Measurements from ENCODE around the gene TMEM72. TPM values are rescaled to one million over a fixed set of nuclear protein-coding genes. Genes with fewer than 3 reads are reported as not detected.
A peak's percentile ranks its signal among the peaks of the same experiment; 100 is the strongest.

The TMEM72 gene
- total RNA-seq, 1 experiment from 2014 or later = not detected

DNA sequence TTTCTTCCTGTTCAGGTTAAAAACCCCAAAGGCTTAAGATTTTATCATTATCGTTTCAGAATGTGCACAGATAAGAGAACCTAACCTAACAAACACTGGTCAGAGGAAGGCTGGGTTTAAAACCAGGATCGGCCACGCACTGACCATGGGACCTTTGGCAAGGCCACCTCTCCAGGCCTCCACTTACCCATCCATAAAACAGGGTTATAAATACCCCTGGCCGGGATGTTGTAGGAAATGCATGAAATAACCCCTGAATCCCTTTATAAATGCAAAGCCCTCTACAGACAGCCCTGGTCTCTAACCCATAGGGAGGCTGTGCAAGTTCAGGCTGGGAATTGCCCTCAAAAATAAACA lies 67.1 kb downstream of the TMEM72 start:
- peak overlapping the region; percentile 43 to 56 for H3K4me3 ChIP-seq (replicated peaks in 1 of 2; ENCODE audit: low read depth in 1 of 2, low read length in 2 of 2)
- TF ChIP-seq FOSL1 (IDR thresholded peaks at IDR 0.05; ENCODE audit: low read depth) (no peak), SIN3A (IDR thresholded peaks at IDR 0.05; ENCODE audit: low read depth) (no peak), ZFX (IDR thresholded peaks at IDR 0.05) (no peak), ZNF274 (IDR thresholded peaks at IDR 0.05; ENCODE audit: low read depth, low read length) (no peak), SRF (IDR thresholded peaks at IDR 0.05; ENCODE audit: low read depth) (no peak), JUND (IDR thresholded peaks at IDR 0.05) (no peak), SP1 (IDR thresholded peaks at IDR 0.05; ENCODE audit: low read depth) (no peak), EZH2phosphoT487 (IDR thresholded peaks at IDR 0.05; ENCODE audit: borderline replicate concordance) (no peak), TCF7L2 (IDR thresholded peaks at IDR 0.05; ENCODE audit: borderline replicate concordance, extremely low read depth, insufficient read depth, insufficient read length) (no peak), ELF1 (IDR thresholded peaks at IDR 0.05; ENCODE audit: borderline replicate concordance, low read depth) (no peak), CEBPB (IDR thresholded peaks at IDR 0.05; ENCODE audit: low read depth) (no peak), RAD21 (IDR thresholded peaks at IDR 0.05; ENCODE audit: low read depth) (no peak), EZH2 (IDR thresholded peaks at IDR 0.05) (no peak), POLR2AphosphoS5 (IDR thresholded peaks at IDR 0.05; ENCODE audit: low read depth, low read length) (no peak)
- TF ChIP-seq, protein P1, sequence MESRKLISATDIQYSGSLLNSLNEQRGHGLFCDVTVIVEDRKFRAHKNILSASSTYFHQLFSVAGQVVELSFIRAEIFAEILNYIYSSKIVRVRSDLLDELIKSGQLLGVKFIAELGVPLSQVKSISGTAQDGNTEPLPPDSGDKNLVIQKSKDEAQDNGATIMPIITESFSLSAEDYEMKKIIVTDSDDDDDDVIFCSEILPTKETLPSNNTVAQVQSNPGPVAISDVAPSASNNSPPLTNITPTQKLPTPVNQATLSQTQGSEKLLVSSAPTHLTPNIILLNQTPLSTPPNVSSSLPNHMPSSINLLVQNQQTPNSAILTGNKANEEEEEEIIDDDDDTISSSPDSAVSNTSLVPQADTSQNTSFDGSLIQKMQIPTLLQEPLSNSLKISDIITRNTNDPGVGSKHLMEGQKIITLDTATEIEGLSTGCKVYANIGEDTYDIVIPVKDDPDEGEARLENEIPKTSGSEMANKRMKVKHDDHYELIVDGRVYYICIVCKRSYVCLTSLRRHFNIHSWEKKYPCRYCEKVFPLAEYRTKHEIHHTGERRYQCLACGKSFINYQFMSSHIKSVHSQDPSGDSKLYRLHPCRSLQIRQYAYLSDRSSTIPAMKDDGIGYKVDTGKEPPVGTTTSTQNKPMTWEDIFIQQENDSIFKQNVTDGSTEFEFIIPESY (IDR thresholded peaks at IDR 0.05; ENCODE audit: extremely low read depth, insufficient replicate concordance, low read length) = no peak
- TF ChIP-seq, protein P2, sequence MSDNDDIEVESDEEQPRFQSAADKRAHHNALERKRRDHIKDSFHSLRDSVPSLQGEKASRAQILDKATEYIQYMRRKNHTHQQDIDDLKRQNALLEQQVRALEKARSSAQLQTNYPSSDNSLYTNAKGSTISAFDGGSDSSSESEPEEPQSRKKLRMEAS (IDR thresholded peaks at IDR 0.05) = no peak
- TF ChIP-seq, protein P3, sequence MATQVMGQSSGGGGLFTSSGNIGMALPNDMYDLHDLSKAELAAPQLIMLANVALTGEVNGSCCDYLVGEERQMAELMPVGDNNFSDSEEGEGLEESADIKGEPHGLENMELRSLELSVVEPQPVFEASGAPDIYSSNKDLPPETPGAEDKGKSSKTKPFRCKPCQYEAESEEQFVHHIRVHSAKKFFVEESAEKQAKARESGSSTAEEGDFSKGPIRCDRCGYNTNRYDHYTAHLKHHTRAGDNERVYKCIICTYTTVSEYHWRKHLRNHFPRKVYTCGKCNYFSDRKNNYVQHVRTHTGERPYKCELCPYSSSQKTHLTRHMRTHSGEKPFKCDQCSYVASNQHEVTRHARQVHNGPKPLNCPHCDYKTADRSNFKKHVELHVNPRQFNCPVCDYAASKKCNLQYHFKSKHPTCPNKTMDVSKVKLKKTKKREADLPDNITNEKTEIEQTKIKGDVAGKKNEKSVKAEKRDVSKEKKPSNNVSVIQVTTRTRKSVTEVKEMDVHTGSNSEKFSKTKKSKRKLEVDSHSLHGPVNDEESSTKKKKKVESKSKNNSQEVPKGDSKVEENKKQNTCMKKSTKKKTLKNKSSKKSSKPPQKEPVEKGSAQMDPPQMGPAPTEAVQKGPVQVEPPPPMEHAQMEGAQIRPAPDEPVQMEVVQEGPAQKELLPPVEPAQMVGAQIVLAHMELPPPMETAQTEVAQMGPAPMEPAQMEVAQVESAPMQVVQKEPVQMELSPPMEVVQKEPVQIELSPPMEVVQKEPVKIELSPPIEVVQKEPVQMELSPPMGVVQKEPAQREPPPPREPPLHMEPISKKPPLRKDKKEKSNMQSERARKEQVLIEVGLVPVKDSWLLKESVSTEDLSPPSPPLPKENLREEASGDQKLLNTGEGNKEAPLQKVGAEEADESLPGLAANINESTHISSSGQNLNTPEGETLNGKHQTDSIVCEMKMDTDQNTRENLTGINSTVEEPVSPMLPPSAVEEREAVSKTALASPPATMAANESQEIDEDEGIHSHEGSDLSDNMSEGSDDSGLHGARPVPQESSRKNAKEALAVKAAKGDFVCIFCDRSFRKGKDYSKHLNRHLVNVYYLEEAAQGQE (IDR thresholded peaks at IDR 0.05; ENCODE audit: low read depth) = no peak
- TF ChIP-seq, protein P4, sequence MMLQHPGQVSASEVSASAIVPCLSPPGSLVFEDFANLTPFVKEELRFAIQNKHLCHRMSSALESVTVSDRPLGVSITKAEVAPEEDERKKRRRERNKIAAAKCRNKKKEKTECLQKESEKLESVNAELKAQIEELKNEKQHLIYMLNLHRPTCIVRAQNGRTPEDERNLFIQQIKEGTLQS (IDR thresholded peaks at IDR 0.05) = no peak
- TF ChIP-seq, protein P5, sequence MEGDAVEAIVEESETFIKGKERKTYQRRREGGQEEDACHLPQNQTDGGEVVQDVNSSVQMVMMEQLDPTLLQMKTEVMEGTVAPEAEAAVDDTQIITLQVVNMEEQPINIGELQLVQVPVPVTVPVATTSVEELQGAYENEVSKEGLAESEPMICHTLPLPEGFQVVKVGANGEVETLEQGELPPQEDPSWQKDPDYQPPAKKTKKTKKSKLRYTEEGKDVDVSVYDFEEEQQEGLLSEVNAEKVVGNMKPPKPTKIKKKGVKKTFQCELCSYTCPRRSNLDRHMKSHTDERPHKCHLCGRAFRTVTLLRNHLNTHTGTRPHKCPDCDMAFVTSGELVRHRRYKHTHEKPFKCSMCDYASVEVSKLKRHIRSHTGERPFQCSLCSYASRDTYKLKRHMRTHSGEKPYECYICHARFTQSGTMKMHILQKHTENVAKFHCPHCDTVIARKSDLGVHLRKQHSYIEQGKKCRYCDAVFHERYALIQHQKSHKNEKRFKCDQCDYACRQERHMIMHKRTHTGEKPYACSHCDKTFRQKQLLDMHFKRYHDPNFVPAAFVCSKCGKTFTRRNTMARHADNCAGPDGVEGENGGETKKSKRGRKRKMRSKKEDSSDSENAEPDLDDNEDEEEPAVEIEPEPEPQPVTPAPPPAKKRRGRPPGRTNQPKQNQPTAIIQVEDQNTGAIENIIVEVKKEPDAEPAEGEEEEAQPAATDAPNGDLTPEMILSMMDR (IDR thresholded peaks at IDR 0.05 in 2 of 3, conservative IDR thresholded peaks at IDR 0.05 in 1 of 3; ENCODE audit: borderline replicate concordance in 1 of 3, insufficient read depth in 1 of 3, low read depth in 2 of 3, low read length in 2 of 3) = no peak
- no peak overlapping the region for H2AFZ ChIP-seq (ENCODE audit: low read depth, low read length, poor library complexity, severe bottlenecking)
- BruUV-seq (replicated peaks) = TSS peak; percentile 88
- H3K4me1 ChIP-seq (ENCODE audit: control insufficient read depth in 1 of 2, insufficient read depth in 2 of 2, low read length in 2 of 2) = peaks cover 57 to 75% of the 10 kb centered on the region in 2 experiments
- peak overlapping the region; percentile 65 for H3K9ac ChIP-seq (ENCODE audit: low read length)
- ATAC-seq (no peak), DNase-seq (ENCODE audit: low read depth, low spot score) (no peak)
- H3K9me3 ChIP-seq (ENCODE audit: control insufficient read depth in 1 of 2, insufficient read depth in 1 of 2, low read depth in 1 of 2, low read length in 2 of 2) = no peaks in the 10 kb centered on the region
- no peaks in the 10 kb centered on the region for H4K20me1 ChIP-seq (ENCODE audit: insufficient read depth)
- no peaks in the 10 kb centered on the region for H3K27me3 ChIP-seq (ENCODE audit: insufficient read depth, low read length)
- H3K9me2 ChIP-seq (ENCODE audit: insufficient read depth) = no peaks in the 10 kb centered on the region
- H3K27ac ChIP-seq (ENCODE audit: low read depth, low read length) = peak overlapping the region; percentile 63; the same call in 1 of the 2 replicates
- no peaks in the 10 kb centered on the region for H3K36me3 ChIP-seq (ENCODE audit: control insufficient read depth in 1 of 2, insufficient read depth in 2 of 2, low read length in 2 of 2)
- intact Hi-C loops (cut with micrococcal nuclease) = loop anchor here (1.0 kb wide), 1 partner anchor 19 kb away; the partner anchor contains the start of gene RASSF4
- peak overlapping the region; percentile 89 for H3K4me2 ChIP-seq (ENCODE audit: low read length)
- POLR2A ChIA-PET = interaction anchor here (0.8 to 1.8 kb wide), 8 partner anchors 10 to 257 kb away, joined by 3 to 15 read pairs (median 6); no protein-coding TSS in a partner anchor
- RAD21 ChIA-PET (ENCODE audit: low non-redundant PET in 1 of 2, low total read pairs in 2 of 2, uncharacterized antibody in 2 of 2, unreplicated experiment in 2 of 2) = interaction anchor here in 1 of 2 experiments (1.2 kb wide), 1 partner anchor 45 kb away, joined by 3 read pairs; no protein-coding TSS in a partner anchor
- no peaks in the 10 kb centered on the region for H3K79me2 ChIP-seq (ENCODE audit: insufficient read depth, low read length)
- CTCF ChIA-PET = interaction anchor here (0.9 to 3.1 kb wide), 4 partner anchors 16 to 45 kb away, joined by 3 to 14 read pairs (median 4); no protein-coding TSS in a partner anchor

Data from HCT116 (cell line).